H1 (cell line): ENCODE results near the gene KIF26A. TPM values are rescaled to one million over a fixed set of nuclear protein-coding genes. Genes with fewer than 3 reads are reported as not detected.

Experiments used
- CTCF ChIA-PET: fragments of 300-600 bp; sonication (Branson Sonifier 250); formaldehyde crosslinking; loops from one replicate; lab custom pipeline; 2021; ENCODE audit not compliant: partially characterized antibody; lab: Charles Lee
- POLR2A ChIA-PET: fragments of 300-600 bp; sonication (Branson Sonifier 250); formaldehyde crosslinking; loops from one replicate; lab custom pipeline; 2021; ENCODE audit warnings: inconsistent platforms; ENCODE audit not compliant: partially characterized antibody; lab: Charles Lee
- DNase-seq, 2 experiments: peaks; one replicate each; pipeline versions ENCODE4 v3.0.0 to v3.0.0-alpha.2; 2010 to 2022; ENCODE audit warnings: low spot score in 2 of 2, low read depth in 1 of 2, mixed read lengths in 1 of 2
- FAIRE-seq: peaks from 2 replicates; lab custom pipeline; 2011; peaks lifted over from hg19 to GRCh38; lab: Jason Lieb, UNC
- H2AFZ ChIP-seq: 2 replicates; pipeline ENCODE4 v1.8.1; 2012; ENCODE audit warnings: low read length, inconsistent platforms
- H2AK5ac ChIP-seq: 2 replicates; pipeline ENCODE4 v1.6.1; 2013; ENCODE audit warnings: low read depth, low read length
- H2BK120ac ChIP-seq: replicated peaks from 2 replicates; pipeline ENCODE3; 2013; ENCODE audit warnings: low read depth, low read length, inconsistent platforms
- H2BK12ac ChIP-seq: 2 replicates; pipeline ENCODE4 v1.6.1; 2013; ENCODE audit warnings: low read depth, low read length
- H2BK15ac ChIP-seq: 2 replicates; pipeline ENCODE4 v1.6.1; 2013; ENCODE audit warnings: low read length
- H2BK20ac ChIP-seq: 2 replicates; pipeline ENCODE4 v1.6.1; 2013; ENCODE audit warnings: low read length
- H2BK5ac ChIP-seq: 2 replicates; pipeline ENCODE4 v1.6.1; 2013; ENCODE audit warnings: low read depth, low read length
- H3K14ac ChIP-seq: 2 replicates; pipeline ENCODE4 v1.6.1; 2013; ENCODE audit warnings: inconsistent platforms; ENCODE audit not compliant: insufficient read length
- H3K18ac ChIP-seq: 2 replicates; pipeline ENCODE4 v1.6.1; 2013; ENCODE audit warnings: low read length; ENCODE audit errors: extremely low read depth
- H3K23ac ChIP-seq: 2 replicates; pipeline ENCODE4 v1.6.1; 2013; ENCODE audit warnings: inconsistent platforms; ENCODE audit not compliant: insufficient read length
- H3K23me2 ChIP-seq: 2 replicates; pipeline ENCODE4 v1.6.1; 2013; ENCODE audit warnings: low read depth, low read length
- H3K27ac ChIP-seq: 2 replicates; pipeline ENCODE4 v1.6.1; 2011; ENCODE audit warnings: low read depth, low read length, inconsistent platforms
- H3K27me3 ChIP-seq, 4 experiments: replicated peaks in 1 of 4; 1 replicate in 1 of 4; 2 replicates in 3 of 4; pipeline versions ENCODE4 v1.6.1 to v1.8.1; 2011 to 2013; ENCODE audit warnings: low read length in 3 of 4, mild to moderate bottlenecking in 3 of 4, inconsistent platforms in 2 of 4, mixed read lengths in 2 of 4, moderate library complexity in 1 of 4; ENCODE audit not compliant: control insufficient read depth in 3 of 4, insufficient read depth in 3 of 4; ENCODE audit errors: extremely low read depth in 1 of 4
- H3K36me3 ChIP-seq, 4 experiments: 2 replicates each; pipeline versions ENCODE4 v1.6.1 to v1.8.1; 2011 to 2013; ENCODE audit warnings: mild to moderate bottlenecking in 4 of 4, low read length in 3 of 4, moderate library complexity in 2 of 4, control low read depth in 1 of 4, inconsistent platforms in 1 of 4; ENCODE audit not compliant: insufficient read depth in 4 of 4, control insufficient read depth in 2 of 4
- H3K4ac ChIP-seq: replicated peaks from 2 replicates; pipeline ENCODE3; 2013; ENCODE audit warnings: low read length, low read depth, mixed read lengths, inconsistent platforms; ENCODE audit not compliant: insufficient read length
- H3K4me1 ChIP-seq, 4 experiments: replicated peaks in 1 of 4; 1 replicate in 1 of 4; 2 replicates in 3 of 4; pipeline versions ENCODE4 v1.6.1 to v1.8.1; 2011 to 2013; ENCODE audit warnings: low read length in 3 of 4, inconsistent platforms in 2 of 4, mixed read lengths in 1 of 4; ENCODE audit not compliant: insufficient read depth in 4 of 4, control insufficient read depth in 3 of 4
- H3K4me2 ChIP-seq, 2 experiments: 2 replicates each; pipeline versions ENCODE4 v1.6.1 to v1.8.1; 2011 to 2013; ENCODE audit warnings: low read depth in 2 of 2, low read length in 2 of 2, control low read depth in 1 of 2, inconsistent platforms in 1 of 2, mild to moderate bottlenecking in 1 of 2; ENCODE audit not compliant: insufficient read depth in 1 of 2
- H3K4me3 ChIP-seq, 4 experiments: fragments of 200-600, 300-600 bp in 1 of 4; sonication (generic), shearing (Covaris generic), sonication (Bioruptor Twin) in 1 of 4; 2 replicates each; pipeline versions ENCODE4 v1.5.1 to v1.8.1; 2011 to 2016; ENCODE audit warnings: low read length in 4 of 4, low read depth in 3 of 4, control low read depth in 2 of 4, inconsistent platforms in 2 of 4, mild to moderate bottlenecking in 2 of 4, mixed read lengths in 1 of 4, moderate library complexity in 1 of 4; ENCODE audit not compliant: insufficient read depth in 2 of 4; ENCODE audit errors: extremely low read depth in 1 of 4
- H3K56ac ChIP-seq: replicated peaks from 2 replicates; pipeline ENCODE3; 2013; ENCODE audit warnings: low read depth, mild to moderate bottlenecking, mixed read lengths, low read length, inconsistent platforms; ENCODE audit not compliant: insufficient read length
- H3K79me1 ChIP-seq: 2 replicates; pipeline ENCODE4 v1.6.1; 2013; ENCODE audit warnings: low read depth, low read length, control low read depth
- H3K79me2 ChIP-seq, 2 experiments: 2 replicates each; pipeline versions ENCODE4 v1.6.1 to v1.8.1; 2012 to 2013; ENCODE audit warnings: low read length in 2 of 2, mild to moderate bottlenecking in 2 of 2, inconsistent platforms in 1 of 2; ENCODE audit not compliant: insufficient read depth in 2 of 2, control insufficient read depth in 1 of 2
- H3K9ac ChIP-seq, 4 experiments: replicated peaks in 1 of 4; 1 replicate in 1 of 4; 2 replicates in 3 of 4; pipeline versions ENCODE4 v1.6.1 to v1.8.1; 2011 to 2013; ENCODE audit warnings: low read depth in 3 of 4, low read length in 3 of 4, control low read depth in 2 of 4, mild to moderate bottlenecking in 2 of 4, moderate library complexity in 2 of 4, inconsistent platforms in 1 of 4; ENCODE audit errors: extremely low read depth in 1 of 4
- H3K9me3 ChIP-seq, 2 experiments: 2 replicates each; pipeline versions ENCODE4 v1.6.1 to v1.8.1; 2012 to 2013; ENCODE audit warnings: mild to moderate bottlenecking in 2 of 2, moderate library complexity in 2 of 2, control low read depth in 1 of 2, inconsistent platforms in 1 of 2, low read depth in 1 of 2, low read length in 1 of 2, mixed read lengths in 1 of 2; ENCODE audit not compliant: insufficient read depth in 2 of 2
- H4K20me1 ChIP-seq, 2 experiments: replicated peaks in 1 of 2; 2 replicates each; pipeline versions ENCODE3 to v1.8.1; 2011 to 2013; ENCODE audit warnings: inconsistent platforms in 2 of 2, low read length in 2 of 2, mild to moderate bottlenecking in 1 of 2; ENCODE audit not compliant: insufficient read depth in 2 of 2, control insufficient read depth in 1 of 2
- H4K5ac ChIP-seq: 2 replicates; pipeline ENCODE4 v1.6.1; 2013; ENCODE audit warnings: low read length, low read depth, mixed read lengths, inconsistent platforms; ENCODE audit not compliant: insufficient read length
- H4K8ac ChIP-seq: 2 replicates; pipeline ENCODE4 v1.8.0; 2013; ENCODE audit warnings: mild to moderate bottlenecking, moderate library complexity, low read length, inconsistent platforms; ENCODE audit not compliant: insufficient read depth; ENCODE audit errors: extremely low read depth
- H4K91ac ChIP-seq: replicated peaks from 2 replicates; pipeline ENCODE3; 2013; ENCODE audit warnings: low read length, mixed read lengths, inconsistent platforms; ENCODE audit not compliant: insufficient read length
- CTCF ChIP-seq, 3 experiments: IDR thresholded peaks; 1 replicate in 2 of 3; 2 replicates in 1 of 3; pipeline versions ENCODE4 v1.5.1 to v1.6.1; 2011; ENCODE audit warnings: low read length in 3 of 3, mild to moderate bottlenecking in 3 of 3, inconsistent platforms in 2 of 3, low read depth in 1 of 3, moderate library complexity in 1 of 3; ENCODE audit not compliant: insufficient read depth in 1 of 3; ENCODE audit errors: control extremely low read depth in 1 of 3
- JUND ChIP-seq: IDR thresholded peaks from 2 replicates; pipeline ENCODE4 v1.6.1; 2011; ENCODE audit warnings: mild to moderate bottlenecking, improper control_type of control experiment, low read length
- KDM1A ChIP-seq: fragments of 200-600, 300-600 bp; sonication (generic); IDR thresholded peaks from 2 replicates; pipeline ENCODE4 v1.7.1; 2016; ENCODE audit warnings: mild to moderate bottlenecking, low read length, borderline replicate concordance
- RXRA ChIP-seq: IDR thresholded peaks from 2 replicates; pipeline ENCODE4 v1.6.1; 2011; ENCODE audit warnings: low read depth, mild to moderate bottlenecking, low read length, moderate library complexity; ENCODE audit not compliant: insufficient read depth
- WGBS, 2 experiments: shearing (Covaris generic) in 1 of 2; methylation state at CpG; one replicate each; pipeline versions ENCODE4 v1.1.6 to v1.1.7; 2013 to 2015; ENCODE audit warnings: low lambda C conversion rate in 2 of 2, mixed read lengths in 2 of 2, inconsistent platforms in 1 of 2, low coverage in 1 of 2, missing lambda C conversion rate in 1 of 2; ENCODE audit not compliant: insufficient replicate concordance in 2 of 2, insufficient coverage in 1 of 2, insufficient read length in 1 of 2; ENCODE audit errors: extremely low coverage in 1 of 2, missing lambda C conversion rate in 1 of 2; 5-methylcytosine and 5-hydroxymethylcytosine counted together
- polyA plus RNA-seq, 7 experiments: library from polyadenylated mRNA; depleted of rRNA in 3 of 7; stranded (reverse) in 5 of 7; unstranded in 2 of 7; fragments of >200 nt in 5 of 7; fragments of 200-250 nt in 2 of 7; gene quantifications; 1 replicate in 5 of 7; 2 replicates in 1 of 7; 4 replicates in 1 of 7; pipeline versions ENCODE4 v1.2.1 to v1.2.3, GENCODE V29; 2011 to 2013; ENCODE audit warnings: missing spikeins in 2 of 7, mixed read lengths in 2 of 7
- total RNA-seq: library from RNA; stranded (reverse); fragmentation: NEBNext Ultra II Directional; extraction: Animal tissue kit (Norgen Biotek cat#: 25700); gene quantifications from 2 replicates; pipeline ENCODE4 v1.2.1, GENCODE V29; 2021

KIF26A gene
- total and polyA plus RNA-seq, 2 of the 8 experiments (the other 6 are each of a cell fraction or from before 2014, with no cell fraction given) = 11.5 to 41.6 TPM

- Histone ChIP-seq H2AFZ (no peak overlapping the region), H3K4me1 (peaks cover 0 to 7% (median 4%) of the 10 kb centered on the region in 4 experiments; a peak in 3 of 7 replicates), H3K27ac (no peak overlapping the region), H4K20me1 (no peaks in the 10 kb centered on the region), H3K9me3 (no peaks in the 10 kb centered on the region), H3K4me2 (no peak overlapping the region), H3K23me2 (no peaks in the 10 kb centered on the region), H2AK5ac (no peak overlapping the region), H2BK5ac (no peak overlapping the region), H2BK12ac (no peak overlapping the region), H3K14ac (no peak overlapping the region), H3K79me1 (no peaks in the 10 kb centered on the region), H3K9ac (no peak overlapping the region), H3K27me3 (no peaks in the 10 kb centered on the region; a peak in 3 of 7 replicates), H3K18ac (no peak overlapping the region), H3K4ac (no peak overlapping the region), H3K56ac (no peak overlapping the region), H3K23ac (no peak overlapping the region), H4K8ac (no peak overlapping the region; the same call in 1 of the 2 replicates), H2BK120ac (no peak overlapping the region), H3K36me3 (no peaks in the 10 kb centered on the region), H2BK15ac (no peak overlapping the region), H4K5ac (no peak overlapping the region), H4K91ac (no peak overlapping the region), H3K79me2 (no peaks in the 10 kb centered on the region), H2BK20ac (no peak overlapping the region), H3K4me3 (no peak overlapping the region)
- TF ChIP-seq JUND (no peak), CTCF (IDR thresholded peaks at IDR 0.05; ENCODE audit: control extremely low read depth in 1 of 3, insufficient read depth in 1 of 3, low read depth in 1 of 3, low read length in 3 of 3) (no peak), KDM1A (no peak), RXRA (no peak)
- ChIA-PET CTCF (interaction anchor here (1.0 to 6.6 kb wide), 14 partner anchors 8 to 477 kb away, joined by 3 to 76 read pairs (median 3); no protein-coding TSS in a partner anchor), POLR2A (no interaction called here)
- DNase-seq = no peak
- WGBS, 2 experiments = 91% methylated on average over 14 of the region's 14 CpGs; no CpG with 5 or more reads in 1 of the 2 experiments
- no peak for FAIRE-seq
Measured at GRCh38 chr14:104096318-104096717, 42.1 kb upstream of the KIF26A start.
